GM18861 (cell line): Measurements from ENCODE around the gene POMT1.
"Not testable (repeated sequence)": the region's sequence is repeated elsewhere in the genome, so short reads cannot be mapped to it uniquely, and the experiment has no call there.

ENCODE experiments used
- ATAC-seq: cut with Tn5 transposase; IDR thresholded peaks from one replicate; pipeline ENCODE4 v1.9.1; 2021; ENCODE audit not compliant: unreplicated experiment

Gene POMT1

DNA sequence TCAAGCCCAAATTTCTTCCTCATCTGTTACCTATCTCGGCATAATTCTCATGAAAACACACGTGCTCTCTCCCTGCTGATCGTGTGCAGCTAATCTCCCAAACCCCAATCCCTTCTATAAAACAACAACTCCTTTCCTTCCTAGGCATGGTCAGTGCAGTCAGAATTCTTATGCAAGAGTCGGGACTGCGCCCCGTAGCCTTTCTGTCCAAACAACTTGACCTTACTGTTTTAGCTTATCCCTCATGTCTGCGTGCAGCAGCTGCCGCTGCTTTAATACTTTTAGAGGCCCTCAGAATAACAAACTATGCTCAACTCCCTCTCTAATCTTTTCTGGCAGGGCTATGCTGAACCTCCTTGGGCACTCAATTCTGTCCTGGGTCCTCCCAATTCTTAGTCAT, 47.7 kb downstream of the POMT1 start:
- not testable (repeated sequence) for ATAC-seq

DNA sequence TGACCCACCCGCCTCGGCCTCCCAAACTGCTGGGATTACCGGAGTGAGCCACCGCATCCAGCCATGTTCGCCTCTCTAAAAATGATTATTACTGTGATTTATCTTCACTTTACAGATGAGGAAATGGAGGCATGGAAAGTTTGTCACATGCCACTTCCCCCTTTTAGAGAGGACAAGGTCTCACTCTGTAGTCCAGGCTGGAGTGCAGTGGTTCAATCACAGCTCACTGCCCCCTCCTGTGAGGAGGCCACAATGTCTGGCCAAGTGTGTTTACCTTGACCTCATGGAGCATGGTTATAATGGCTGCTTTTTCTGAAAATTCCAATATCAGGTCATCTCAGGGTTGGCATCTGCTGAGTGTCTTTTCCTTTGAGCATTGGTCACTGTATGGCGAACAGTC, 49.3 kb downstream of the POMT1 start:
- no peak for ATAC-seq

DNA sequence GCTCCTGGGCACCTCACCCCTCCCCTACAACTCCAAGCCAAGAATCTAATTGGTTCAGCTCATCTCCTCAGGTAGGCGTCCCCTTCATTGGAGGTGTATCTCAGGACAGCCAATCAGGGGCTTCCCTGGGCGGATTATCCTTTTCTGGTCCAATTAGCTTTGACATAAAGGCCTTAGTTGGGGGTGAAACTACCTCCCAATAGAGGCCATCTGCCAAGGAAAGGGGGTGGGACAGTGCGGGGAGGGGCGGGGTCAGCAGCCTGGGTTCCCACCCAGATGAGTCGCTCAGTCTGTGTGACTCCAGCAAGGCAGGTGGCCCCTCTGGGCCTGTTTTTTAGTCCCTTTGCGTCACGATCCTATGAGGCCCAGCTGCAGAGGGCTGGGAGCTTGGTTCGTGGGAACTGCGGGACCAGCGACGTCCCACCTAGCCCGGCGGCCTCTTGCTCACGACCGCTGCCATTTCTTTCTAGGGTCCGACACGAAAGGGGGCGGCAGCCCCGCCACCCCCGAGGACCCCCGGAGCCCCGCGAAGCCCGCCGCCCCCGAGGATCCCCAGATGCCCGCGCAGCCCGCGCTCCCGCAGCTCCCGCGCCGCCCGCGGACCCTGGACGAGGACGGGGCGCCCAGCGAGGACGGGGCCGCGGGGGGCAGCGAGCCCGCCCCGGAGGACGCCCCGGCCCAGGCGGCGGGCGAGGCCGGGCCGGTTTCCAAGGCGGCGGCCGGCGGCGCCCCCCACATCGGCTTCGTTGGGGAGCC, 51.5 kb downstream of the POMT1 start:
- no peak for ATAC-seq

DNA sequence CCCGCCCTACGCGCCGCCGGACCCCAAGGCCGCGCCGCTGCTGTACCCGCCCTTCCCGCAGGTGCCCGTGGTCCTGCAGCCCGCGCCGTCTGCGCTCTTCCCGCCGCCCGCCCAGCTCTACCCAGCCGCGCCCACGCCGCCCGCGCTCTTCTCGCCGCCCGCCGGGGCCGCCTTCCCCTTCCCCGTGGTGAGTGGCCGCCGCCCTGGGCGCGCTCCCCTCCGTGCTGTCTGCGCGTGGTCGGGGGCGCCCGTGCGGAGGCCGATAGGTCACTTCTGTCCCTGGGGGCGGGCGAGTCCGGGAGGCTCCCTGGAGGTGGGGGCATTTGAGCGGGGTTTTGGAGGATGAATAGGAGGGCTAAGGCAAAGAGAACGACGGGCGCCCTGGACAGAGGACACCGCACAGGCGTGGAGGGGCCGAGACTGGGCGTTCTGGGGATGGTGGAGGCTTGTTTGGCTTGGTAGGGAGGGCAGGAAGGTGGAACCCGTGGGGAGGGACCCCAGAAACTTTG, 52.2 kb downstream of the POMT1 start:
- ATAC-seq: no peak

DNA sequence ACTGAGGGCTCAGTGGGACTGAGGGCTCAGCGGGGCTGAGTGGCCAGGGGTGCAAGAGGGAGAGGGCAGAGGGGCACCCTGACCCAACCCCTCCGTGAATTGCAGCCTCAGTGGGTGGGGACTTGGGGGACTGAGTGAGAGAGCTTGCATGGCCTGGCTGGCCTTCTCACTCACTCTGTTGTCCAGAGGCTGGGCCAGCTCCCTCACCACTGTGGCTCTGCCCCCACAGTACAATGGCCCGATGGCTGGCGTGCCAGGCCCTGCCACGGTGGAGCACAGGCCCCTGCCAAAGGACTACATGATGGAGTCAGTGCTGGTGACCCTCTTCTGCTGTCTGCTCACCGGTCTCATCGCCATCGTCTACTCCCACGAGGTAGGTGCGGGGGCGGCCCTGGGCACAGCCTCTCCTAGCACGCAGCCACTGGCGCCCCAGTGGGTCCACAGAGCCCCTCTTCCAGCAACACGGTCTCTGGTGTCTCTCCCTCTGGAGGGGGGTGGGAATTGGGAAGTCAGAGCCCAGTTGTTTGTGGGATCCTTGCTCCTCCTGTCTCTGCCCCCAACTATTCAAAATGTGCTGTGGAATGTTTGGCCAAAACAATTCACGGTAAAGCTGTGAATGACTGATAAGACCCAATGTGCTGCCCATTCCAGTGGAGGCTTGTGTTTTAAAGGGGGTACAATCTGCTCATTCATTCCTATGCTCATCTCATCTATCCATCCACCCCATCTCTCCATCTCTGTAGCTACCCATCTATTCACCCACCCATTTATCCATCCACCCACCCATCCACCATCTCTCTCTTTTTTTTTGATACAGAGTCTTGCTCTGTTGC, 53.3 kb downstream of the POMT1 start:
- ATAC-seq: no peak

DNA sequence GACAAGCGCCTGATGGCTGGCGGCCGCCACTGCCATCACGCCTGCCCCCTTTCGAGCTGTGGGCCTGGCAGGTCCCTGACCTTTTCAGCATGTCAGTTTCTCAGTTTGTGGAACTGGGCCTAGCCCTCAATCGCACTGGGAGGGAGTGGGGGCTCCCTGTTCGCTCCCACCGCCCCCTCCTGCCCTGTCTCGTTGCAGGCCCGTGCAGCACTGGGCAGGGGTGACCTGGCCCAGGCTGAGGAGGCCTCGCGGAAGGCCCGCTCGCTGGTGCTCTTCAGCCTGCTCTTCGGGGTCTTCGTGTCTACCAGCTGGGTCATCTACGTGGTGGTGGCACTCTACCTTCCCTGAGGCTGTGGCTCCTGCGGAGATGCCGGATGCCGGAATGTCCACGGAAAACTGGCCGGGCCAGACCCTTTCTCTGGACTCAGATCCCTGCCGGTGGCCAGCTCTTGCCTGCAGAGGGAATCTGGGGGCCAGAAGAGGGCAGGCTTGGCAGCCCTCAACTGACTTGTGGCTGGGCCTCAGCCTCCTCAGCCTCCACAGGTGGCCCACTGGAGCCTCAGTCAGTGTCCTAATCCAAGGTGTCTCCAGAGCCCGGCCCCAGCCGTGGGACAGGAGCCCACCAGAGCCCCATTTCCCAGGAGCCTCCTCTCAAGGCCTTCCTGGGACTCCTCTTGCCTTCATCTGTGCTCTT, 55.3 kb downstream of the POMT1 start:
- ATAC-seq: no peak

DNA sequence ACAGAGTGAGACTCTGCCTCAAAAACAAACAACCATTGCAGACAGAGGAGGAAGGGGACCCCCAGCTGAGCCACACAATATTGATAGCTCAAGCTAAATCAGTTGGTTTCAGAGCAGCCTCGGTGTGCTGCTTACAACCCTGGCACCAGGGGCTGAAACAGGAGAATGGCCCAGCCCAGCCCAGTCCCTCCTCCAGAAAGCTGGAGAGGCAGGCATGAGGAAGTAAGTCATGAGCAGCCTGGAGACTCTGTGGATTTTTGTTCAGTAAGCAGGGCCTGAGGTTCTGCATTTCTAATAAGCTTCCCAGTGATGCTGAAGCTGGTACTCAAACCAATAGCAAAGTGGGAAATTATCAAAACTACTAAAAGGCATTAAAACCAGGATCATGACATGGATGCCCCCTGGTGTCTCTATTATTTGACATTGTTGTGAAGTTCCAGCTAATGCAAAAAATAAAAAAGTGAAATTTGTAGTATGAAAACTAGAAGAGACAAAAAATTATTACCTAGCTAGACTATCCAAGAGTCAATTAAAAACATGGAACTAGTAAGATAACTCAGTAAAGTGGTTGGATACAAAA, 56.8 kb downstream of the POMT1 start:
- ATAC-seq: no peak

DNA sequence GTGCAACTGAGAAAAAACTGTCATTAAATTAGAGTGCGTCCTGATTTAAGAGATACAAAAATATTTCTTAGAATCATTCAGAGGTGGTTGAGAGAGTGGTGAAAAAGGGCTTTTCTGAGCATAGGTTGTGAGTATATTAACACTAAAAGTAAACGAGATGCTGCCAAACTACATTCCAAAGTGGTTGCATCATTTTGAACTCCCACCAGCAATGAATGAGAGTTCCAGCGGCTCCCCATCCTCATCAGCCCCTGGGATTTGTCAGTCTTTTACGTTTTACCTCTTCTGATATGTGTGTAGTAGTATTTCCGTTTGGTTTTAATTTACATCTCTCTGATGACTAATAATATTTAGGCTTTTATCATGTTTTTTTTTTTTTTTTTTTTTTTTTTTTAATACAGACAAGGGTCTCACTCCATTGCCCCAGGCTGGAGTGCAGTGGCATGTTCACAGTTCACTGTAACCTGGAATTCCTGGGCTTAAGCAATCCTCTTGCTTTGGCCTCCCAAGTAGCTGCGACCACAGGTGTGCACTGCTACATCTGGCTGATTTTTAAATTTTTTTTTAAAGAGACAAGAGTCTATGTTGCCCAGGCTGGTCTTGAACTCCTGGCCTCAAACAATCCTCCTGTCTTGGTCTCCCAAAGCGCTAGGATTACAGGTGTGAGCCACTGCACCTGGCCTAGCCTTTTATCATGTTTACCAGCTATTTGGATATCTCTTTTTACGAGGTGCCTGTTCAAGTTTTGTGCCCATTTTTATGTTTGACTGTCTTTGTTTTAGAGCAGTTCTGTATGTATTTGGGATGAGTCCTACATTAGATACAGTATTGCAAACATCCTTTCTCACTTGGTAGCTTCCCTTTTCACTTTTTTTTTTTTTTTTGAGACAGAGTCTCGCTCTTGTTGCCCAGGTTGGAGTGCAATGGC, 59.6 kb downstream of the POMT1 start:
- ATAC-seq: no peak

DNA sequence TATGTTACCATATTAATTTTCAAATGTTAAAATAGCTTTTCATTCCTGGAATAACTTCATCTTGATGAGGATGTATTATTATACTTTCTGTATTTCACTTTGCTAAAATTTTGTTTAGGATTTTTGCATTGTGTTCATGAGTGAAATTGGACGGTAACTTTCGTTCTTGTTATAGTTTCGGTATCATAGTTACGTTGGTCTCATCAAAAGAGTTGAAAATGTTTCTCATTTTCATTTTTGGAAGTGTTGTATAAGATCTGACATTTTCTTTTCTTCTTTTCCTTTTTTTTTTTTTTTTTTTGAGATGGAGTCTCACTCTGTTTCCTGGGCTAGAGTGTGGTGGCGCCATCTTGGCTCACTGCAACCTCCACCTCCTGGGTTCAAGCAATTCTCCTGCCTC, 62.7 kb downstream of the POMT1 start:
- no peak for ATAC-seq

DNA sequence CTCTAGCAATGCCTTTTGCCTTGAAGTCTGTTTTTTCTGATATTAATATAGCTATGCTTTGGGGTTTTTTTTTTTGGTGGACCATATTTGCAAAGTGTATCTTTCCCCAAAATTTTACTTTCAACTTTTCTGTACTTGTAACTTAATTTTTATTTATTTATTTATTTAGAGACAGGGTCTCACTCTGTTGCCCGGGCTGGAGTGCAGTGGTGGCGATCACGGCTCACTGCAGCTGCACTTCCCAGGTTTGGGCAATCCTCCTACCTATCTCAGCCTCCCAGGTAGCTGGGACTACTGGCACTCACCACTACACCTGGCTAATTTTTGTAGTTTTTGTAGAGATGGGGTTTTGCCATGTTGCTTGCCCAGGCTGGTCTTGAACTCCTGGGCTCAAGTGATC, 63.4 kb downstream of the POMT1 start:
- ATAC-seq: no peak

DNA sequence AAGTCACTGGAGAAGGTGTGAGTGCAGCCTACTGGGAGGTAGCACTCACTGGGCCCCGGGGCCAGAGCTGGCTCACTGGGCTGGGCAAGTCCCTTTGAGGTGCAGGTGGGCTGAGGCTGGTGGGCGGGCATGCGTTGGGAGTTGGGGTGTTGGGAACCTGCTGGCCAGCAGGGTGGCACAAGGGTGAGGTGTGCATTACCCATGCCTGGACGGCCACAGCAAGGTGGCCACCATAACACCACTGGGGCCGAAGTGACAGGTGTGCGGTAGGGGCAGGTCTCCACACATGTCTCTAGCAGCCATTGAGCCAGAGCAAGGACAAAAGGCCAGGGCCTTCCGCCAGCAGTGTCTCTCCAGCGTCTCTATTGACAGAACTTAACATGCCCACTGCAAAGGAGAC, 65.2 kb downstream of the POMT1 start:
- ATAC-seq: no peak
